Spleen (tissue), 13 donors: ENCODE results near the gene RALGDS. TPM values are rescaled to one million over a fixed set of nuclear protein-coding genes. Genes with fewer than 3 reads are reported as not detected.
"Not testable (repeated sequence)": the region's sequence is repeated elsewhere in the genome, so short reads cannot be mapped to it uniquely, and the experiment has no call there.

ENCODE experiments used
- DNase-seq: peaks from one replicate; pipeline ENCODE4 v3.0.0-alpha.2; 2020
- H3K27ac ChIP-seq, 8 donors: fragments of 200-600 bp; sonication (generic) in 7 of 8; 1 replicate in 4 of 8; 2 replicates in 4 of 8; pipeline versions ENCODE4 v1.5.0 to v1.8.0; 2016 to 2021; ENCODE audit warnings: inconsistent platforms in 4 of 8, mild to moderate bottlenecking in 4 of 8, moderate library complexity in 1 of 8
- H3K27me3 ChIP-seq, 7 donors: fragments of 200-600 bp; sonication (generic) in 6 of 7; replicated peaks in 1 of 7; 1 replicate in 4 of 7; 2 replicates in 3 of 7; pipeline versions ENCODE4 v1.5.0 to v1.8.0; 2016 to 2021; ENCODE audit warnings: inconsistent platforms in 3 of 7, mild to moderate bottlenecking in 1 of 7
- H3K36me3 ChIP-seq, 6 donors: fragments of 200-600 bp; sonication (generic) in 5 of 6; 1 replicate in 4 of 6; 2 replicates in 2 of 6; pipeline versions ENCODE4 v1.5.0 to v1.8.0; 2016 to 2021; ENCODE audit warnings: inconsistent platforms in 2 of 6
- H3K4me1 ChIP-seq, 6 donors: fragments of 200-600 bp; sonication (generic) in 5 of 6; 1 replicate in 3 of 6; 2 replicates in 3 of 6; pipeline versions ENCODE4 v1.5.0 to v1.8.0; 2016 to 2021; ENCODE audit warnings: inconsistent platforms in 3 of 6
- H3K4me3 ChIP-seq, 8 donors: fragments of 200-600 bp; sonication (generic) in 7 of 8; 1 replicate in 4 of 8; 2 replicates in 4 of 8; pipeline versions ENCODE4 v1.5.0 to v1.8.0; 2016 to 2021; ENCODE audit warnings: inconsistent platforms in 4 of 8, mild to moderate bottlenecking in 4 of 8, moderate library complexity in 2 of 8
- H3K9me3 ChIP-seq, 8 donors: fragments of 200-600 bp; sonication (generic) in 7 of 8; 1 replicate in 4 of 8; 2 replicates in 4 of 8; pipeline versions ENCODE4 v1.5.0 to v1.8.0; 2016 to 2021; ENCODE audit warnings: inconsistent platforms in 4 of 8
- POLR2A ChIP-seq, 3 donors: fragments of 450-650 bp; IDR thresholded peaks; one replicate each; pipeline ENCODE4 v1.5.1; 2017; ENCODE audit warnings: antibody characterized with exemption in 3 of 3, mild to moderate bottlenecking in 1 of 3
- POLR2AphosphoS5 ChIP-seq, 3 donors: sonication (generic); formaldehyde crosslinking; IDR thresholded peaks; one replicate each; pipeline ENCODE4 v1.5.1; 2017; ENCODE audit warnings: antibody characterized with exemption in 3 of 3
- WGBS, 5 donors: extraction: QIAGEN DNeasy Blood & Tissue Kit in 3 of 5; methylation state at CpG; one replicate each; pipeline versions ENCODE4 v1.1.5 to v1.1.7; 2013 to 2018; 5-methylcytosine and 5-hydroxymethylcytosine counted together
- intact Hi-C: fragments of 100-400 bp; cut with DNase I; formaldehyde crosslinking; loops from one replicate; pipeline ENCODE4 v1.15.0; 2023; ENCODE audit warnings: low total_unique reads
- long read RNA-seq, 2 donors: transcript quantifications; one replicate each; lab custom pipeline, GENCODE V29; 2026
- polyA plus RNA-seq, 3 donors: library from polyadenylated mRNA; stranded (reverse); fragments of 200-250 nt; gene quantifications; one replicate each; pipeline ENCODE4 v1.2.1, GENCODE V29; 2013
- total RNA-seq, 7 donors: library from RNA; depleted of rRNA in 3 of 7; stranded (reverse); fragments of >200 nt in 3 of 7; fragmentation: NEBNext Ultra II Directional in 4 of 7; extraction: Animal tissue kit (Norgen Biotek cat#: 25700) in 4 of 7; gene quantifications; one replicate each; pipeline versions ENCODE4 v1.1.0 to v1.2.1, GENCODE V29; 2016 to 2021
- TF ChIP-seq, protein P1 (sequence below), 11 experiments: fragments of 200-600 bp in 7 of 11; fragments of 450-650 bp in 4 of 11; sonication (generic) in 4 of 11; IDR thresholded peaks in 8 of 11; conservative IDR thresholded peaks in 3 of 11; 1 replicate in 7 of 11; 2 replicates in 4 of 11; pipeline versions ENCODE4 v1.4.0 to v1.8.0; 2016 to 2021; ENCODE audit warnings: antibody characterized with exemption in 11 of 11, inconsistent platforms in 4 of 11, mild to moderate bottlenecking in 1 of 11
- donor health status: healthy with polysubstance abuse.
- donor health status: DM: no; HTN: no; CAD: no; lungs with moderate emphysema.
- donor health status: DM: no; HTN: no; CAD: no.
- donor health status: Bipolar disorder and iron deficiency.
- donor health status: healthy.
- donor health status: DM: no; HTN: no; CAD: no.
- donor health status: DM: yes; HTN: yes; CAD: no.

RALGDS gene
- 10 to 100 TPM; 50.6 to 74.3 (median 60.3) TPM for total RNA-seq
- polyA plus RNA-seq = 10 to 100 TPM; 21.3 to 40.1 (median 27.2) TPM
- long read RNA-seq, donor 1, partial matches to known transcripts = 0 of 4 reads
- long read RNA-seq, donor 1, other reads (novel, unspliced or antisense) = 0 of 4 reads
- long read RNA-seq, donor 2, partial matches to known transcripts = 0 of 3 reads
- long read RNA-seq, donor 2, other reads (novel, unspliced or antisense) = 0 of 3 reads

DNA sequence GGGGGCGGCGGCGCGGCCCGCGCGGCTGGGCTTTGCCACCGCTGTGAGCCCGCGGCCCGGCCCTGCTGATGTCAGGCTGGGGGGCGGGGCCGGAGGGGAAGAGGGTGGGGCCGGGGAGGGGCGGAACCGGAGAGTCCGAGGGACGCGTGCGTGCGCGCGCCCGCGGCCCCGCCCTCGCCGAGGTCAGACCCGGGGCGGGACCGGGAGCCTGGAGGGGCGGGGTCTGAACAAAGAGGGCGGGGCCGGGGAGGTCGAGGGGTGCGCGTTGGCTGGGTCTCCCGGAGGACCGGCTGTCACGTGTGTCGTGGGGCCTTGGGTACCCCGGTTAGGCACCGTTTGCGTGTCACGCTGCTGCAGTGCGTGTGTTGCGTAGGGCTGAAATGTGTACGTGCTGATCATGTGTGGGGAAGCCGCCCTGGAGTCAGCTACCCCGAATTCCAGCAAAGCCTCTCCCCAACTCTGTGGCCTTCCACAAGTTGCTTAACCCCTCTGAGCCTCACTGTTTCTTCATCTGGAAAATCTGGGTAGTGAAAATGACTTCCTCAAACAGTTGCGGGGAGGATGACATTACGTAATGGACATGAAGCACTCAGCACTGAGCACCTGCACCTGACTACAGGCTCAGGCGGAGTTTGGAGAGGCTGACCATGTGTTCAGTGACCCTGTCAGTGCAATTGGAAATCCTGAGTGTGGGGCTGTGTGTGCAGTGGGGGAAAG, at the start of gene RALGDS:
TSS of gene RALGDS (minus strand) at position 43 of the 717 bp plus-strand sequence. CDS start 86 bp downstream, outside the sequence.
- TF ChIP-seq, protein P1, sequence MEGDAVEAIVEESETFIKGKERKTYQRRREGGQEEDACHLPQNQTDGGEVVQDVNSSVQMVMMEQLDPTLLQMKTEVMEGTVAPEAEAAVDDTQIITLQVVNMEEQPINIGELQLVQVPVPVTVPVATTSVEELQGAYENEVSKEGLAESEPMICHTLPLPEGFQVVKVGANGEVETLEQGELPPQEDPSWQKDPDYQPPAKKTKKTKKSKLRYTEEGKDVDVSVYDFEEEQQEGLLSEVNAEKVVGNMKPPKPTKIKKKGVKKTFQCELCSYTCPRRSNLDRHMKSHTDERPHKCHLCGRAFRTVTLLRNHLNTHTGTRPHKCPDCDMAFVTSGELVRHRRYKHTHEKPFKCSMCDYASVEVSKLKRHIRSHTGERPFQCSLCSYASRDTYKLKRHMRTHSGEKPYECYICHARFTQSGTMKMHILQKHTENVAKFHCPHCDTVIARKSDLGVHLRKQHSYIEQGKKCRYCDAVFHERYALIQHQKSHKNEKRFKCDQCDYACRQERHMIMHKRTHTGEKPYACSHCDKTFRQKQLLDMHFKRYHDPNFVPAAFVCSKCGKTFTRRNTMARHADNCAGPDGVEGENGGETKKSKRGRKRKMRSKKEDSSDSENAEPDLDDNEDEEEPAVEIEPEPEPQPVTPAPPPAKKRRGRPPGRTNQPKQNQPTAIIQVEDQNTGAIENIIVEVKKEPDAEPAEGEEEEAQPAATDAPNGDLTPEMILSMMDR (IDR thresholded peaks at IDR 0.05 in 8 of 11, conservative IDR thresholded peaks at IDR 0.05 in 3 of 11) = peak in 1 of 11 experiments; percentile 4
- TF ChIP-seq POLR2A (IDR thresholded peaks at IDR 0.05) (no peak), POLR2AphosphoS5 (IDR thresholded peaks at IDR 0.05) (peak; percentile 68 to 82 (median 74))
- no peaks in the 10 kb centered on the region for H3K36me3 ChIP-seq
- H3K4me1 ChIP-seq = peaks cover 64 to 93% (median 88%) of the 10 kb centered on the region in 6 donors
- H3K27me3 ChIP-seq = no peaks in the 10 kb centered on the region
- H3K4me3 ChIP-seq = peak within 1 kb of the TSS; percentile 58 to 90 (median 66)
- intact Hi-C loops = no loop called here
- peak; percentile 97 for DNase-seq
- no peaks in the 10 kb centered on the region for H3K9me3 ChIP-seq
- 3 to 9% (median 4%) methylated on average over 22 to 53 of the region's 53 CpGs for WGBS, 5 donors
- H3K27ac ChIP-seq = peak within 1 kb of the TSS; percentile 75 to 95 (median 92)

DNA sequence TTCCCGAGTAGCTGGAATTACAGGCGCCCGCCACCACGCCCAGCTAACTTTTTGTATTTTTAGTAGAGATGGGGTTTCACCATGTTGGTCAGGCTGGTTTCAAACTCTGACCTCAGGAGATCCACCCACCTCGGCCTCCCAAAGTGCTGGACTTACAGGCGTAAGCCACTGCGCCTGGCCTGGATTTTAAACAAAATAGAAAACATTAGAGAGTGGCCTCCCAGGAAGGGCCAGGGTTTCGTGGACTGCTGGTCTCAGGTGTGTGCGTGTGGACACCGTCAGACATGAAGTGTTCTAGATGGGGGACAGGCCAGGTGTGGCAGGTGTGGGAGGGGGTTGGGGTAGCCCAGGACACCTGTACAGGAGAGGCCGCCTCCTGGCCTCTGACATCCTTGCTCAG, 49.7 kb upstream of the RALGDS start:
- WGBS, 5 donors = 82 to 89% (median 87%) methylated on average over 10 to 11 of the region's 11 CpGs
- Histone ChIP-seq H3K27me3 (peaks cover 0 to 16% (median 7%) of the 10 kb centered on the region in 7 donors), H3K4me3 (no peak overlapping the region), H3K27ac (no peak overlapping the region), H3K36me3 (no peaks in the 10 kb centered on the region), H3K9me3 (no peaks in the 10 kb centered on the region), H3K4me1 (peaks cover 0 to 18% (median 3%) of the 10 kb centered on the region in 6 donors)
- DNase-seq = peak; percentile 56
- intact Hi-C loops = no loop called here
- TF ChIP-seq, protein P1 (IDR thresholded peaks at IDR 0.05 in 8 of 11, conservative IDR thresholded peaks at IDR 0.05 in 3 of 11) = no peak
- TF ChIP-seq POLR2AphosphoS5 (IDR thresholded peaks at IDR 0.05) (no peak), POLR2A (IDR thresholded peaks at IDR 0.05) (no peak)

DNA sequence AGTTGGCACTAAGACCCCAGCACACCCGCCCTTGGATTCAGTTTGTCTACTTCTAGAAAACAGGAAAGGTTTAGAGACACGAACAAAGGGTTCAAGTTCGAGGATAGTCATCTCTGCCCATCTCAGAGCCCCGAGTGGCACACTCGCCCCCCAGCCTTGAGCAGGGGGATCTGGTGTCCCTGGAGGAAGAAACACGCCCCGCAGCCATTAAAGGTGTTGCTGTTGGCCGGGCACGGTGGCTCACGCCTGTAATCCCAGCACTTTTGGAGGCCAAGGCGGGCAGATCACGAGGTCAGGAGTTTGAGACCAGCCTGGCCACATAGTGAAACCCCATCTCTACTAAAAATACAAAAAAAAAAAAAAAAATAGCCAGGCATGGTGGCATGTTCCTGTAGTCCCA, 48.6 kb upstream of the RALGDS start:
- H3K27ac ChIP-seq, H3K36me3 ChIP-seq, H3K4me3 ChIP-seq, intact Hi-C loops, H3K9me3 ChIP-seq: not testable (repeated sequence)
- peaks cover 0 to 16% (median 7%) of the 10 kb centered on the region in 7 donors for H3K27me3 ChIP-seq
- peaks cover 0 to 18% (median 3%) of the 10 kb centered on the region in 6 donors for H3K4me1 ChIP-seq
- WGBS, 5 donors = 85 to 91% (median 90%) methylated on average over 10 to 12 of the region's 12 CpGs
- peak; percentile 28 for DNase-seq

DNA sequence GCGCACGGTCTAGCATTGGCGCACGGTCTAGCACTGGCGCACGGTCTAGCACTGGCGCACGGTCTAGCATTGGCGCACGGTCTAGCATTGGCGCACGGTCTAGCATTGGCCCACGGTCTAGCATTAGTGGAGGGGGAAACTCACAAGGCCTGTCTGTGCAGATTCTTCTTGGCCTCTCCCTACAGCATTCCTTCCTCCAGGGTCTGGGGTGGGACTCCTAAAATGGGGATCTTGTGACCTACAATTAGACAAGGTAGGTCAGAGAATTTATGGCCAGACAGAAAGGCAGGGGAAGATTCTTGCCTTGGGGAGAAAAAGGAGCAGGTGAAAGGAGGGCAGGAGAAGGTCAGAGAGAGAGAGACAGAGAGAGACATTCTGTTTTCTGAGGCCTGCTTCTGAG, 48.1 kb upstream of the RALGDS start:
- Histone ChIP-seq H3K4me3 (no peak overlapping the region), H3K27me3 (peaks cover 0 to 20% (median 7%) of the 10 kb centered on the region in 7 donors), H3K27ac (no peak overlapping the region), H3K36me3 (no peaks in the 10 kb centered on the region), H3K4me1 (peaks cover 1 to 24% (median 9%) of the 10 kb centered on the region in 6 donors), H3K9me3 (no peaks in the 10 kb centered on the region)
- intact Hi-C loops = no loop called here
- DNase-seq = peak; percentile 30
- 91 to 97% (median 94%) methylated on average over 12 to 13 of the region's 13 CpGs for WGBS, 5 donors
- TF ChIP-seq POLR2AphosphoS5 (IDR thresholded peaks at IDR 0.05) = no peak
- TF ChIP-seq, protein P1 (IDR thresholded peaks at IDR 0.05 in 8 of 11, conservative IDR thresholded peaks at IDR 0.05 in 3 of 11) = no peak
